Lower leg skin (tissue), 4 donors: Measurements from ENCODE around the gene NOP53. TPM values are rescaled to one million over a fixed set of nuclear protein-coding genes. Genes with fewer than 3 reads are reported as not detected.

ENCODE experiments used
- DNase-seq, 2 donors: peaks; one replicate each; pipeline ENCODE4 v3.0.0-alpha.2; 2019; ENCODE audit warnings: low spot score in 2 of 2
- H3K4me3 ChIP-seq: fragments of 200-600 bp; sonication (generic); 2 replicates; pipeline ENCODE4 v1.5.1; 2017; ENCODE audit warnings: mild to moderate bottlenecking, low read depth; ENCODE audit not compliant: poor library complexity, severe bottlenecking
- CTCF ChIP-seq, 3 donors: fragments of 450-650 bp; IDR thresholded peaks; one replicate each; pipeline ENCODE4 v1.5.1; 2016; ENCODE audit warnings: antibody characterized with exemption in 3 of 3, mild to moderate bottlenecking in 3 of 3, moderate library complexity in 2 of 3
- POLR2A ChIP-seq, 2 donors: fragments of 450-650 bp; IDR thresholded peaks; one replicate each; pipeline ENCODE4 v1.6.1; 2016 to 2017; ENCODE audit warnings: antibody characterized with exemption in 2 of 2, mild to moderate bottlenecking in 1 of 2, moderate library complexity in 1 of 2
- WGBS, 2 donors: methylation state at CpG; one replicate each; pipeline ENCODE4 v1.1.5; 2018; 5-methylcytosine and 5-hydroxymethylcytosine counted together
- intact Hi-C: fragments of 100-400 bp; cut with DNase I; formaldehyde crosslinking; loops from one replicate; pipeline ENCODE4 v1.15.0; 2023; ENCODE audit warnings: low total_unique reads
- total RNA-seq, 4 donors: library from RNA; depleted of rRNA; stranded (reverse); fragments of >200 nt; gene quantifications; one replicate each; pipeline ENCODE4 v1.1.0, GENCODE V29; 2016

Gene NOP53
- total RNA-seq, 4 donors from 2014 or later: 537 to 842 (median 746) TPM

- TF ChIP-seq CTCF (IDR thresholded peaks at IDR 0.05) (no peak), POLR2A (IDR thresholded peaks at IDR 0.05) (peak in 1 of 2 donors; percentile 80)
- intact Hi-C loops: no loop called here
- 0% methylated on average over 50 of the region's 65 CpGs for WGBS, 2 donors
- peak; percentile 66 to 95 for DNase-seq
- peak within 1 kb of the TSS; percentile 98 for H3K4me3 ChIP-seq
Observed at GRCh38 chr19:47778049-47778953, 33.0 kb downstream of the NOP53 start, which contains the start of gene SELENOW. Gene SELENOW, plus strand, starts transcription at chr19:47778703. Its CDS starts 83 bp downstream, at chr19:47778786.

GRCh38 chr19:47778954-47779351 lies 33.6 kb downstream of the NOP53 start:
- WGBS, 2 donors: 0 to 1% methylated on average over 20 of the region's 20 CpGs
- DNase-seq: no peak
- intact Hi-C loops: no loop called here

GRCh38 chr19:47779524-47780214 lies 34.3 kb downstream of the NOP53 start:
- no peak for TF ChIP-seq CTCF (IDR thresholded peaks at IDR 0.05)
- H3K4me3 ChIP-seq: peak overlapping the region; percentile 98
- 29 to 30% methylated on average over 24 of the region's 24 CpGs for WGBS, 2 donors
- DNase-seq: peak; percentile 60 to 89
- intact Hi-C loops: loop anchor here (10.0 kb wide), 1 partner anchor 65 kb away; the partner anchor contains the start of gene EHD2

More at GRCh38 chr19:47778954-47779351, 33.6 kb downstream of the NOP53 start:
- H3K4me3 ChIP-seq: peak overlapping the region; percentile 98
- no peak for TF ChIP-seq CTCF (IDR thresholded peaks at IDR 0.05)
- TF ChIP-seq POLR2A (IDR thresholded peaks at IDR 0.05): no peak

GRCh38 chr19:47780215-47780551 lies 34.8 kb downstream of the NOP53 start:
- DNase-seq: no peak
- intact Hi-C loops: loop anchor here (10.0 kb wide), 1 partner anchor 65 kb away; the partner anchor contains the start of gene EHD2
- no peak overlapping the region for H3K4me3 ChIP-seq
- no peak for TF ChIP-seq CTCF (IDR thresholded peaks at IDR 0.05)
- no peak for TF ChIP-seq POLR2A (IDR thresholded peaks at IDR 0.05)
- 48 to 53% methylated on average over 9 of the region's 9 CpGs for WGBS, 2 donors

- 26 to 37% methylated on average over 9 of the region's 9 CpGs for WGBS, 2 donors
- peak in 1 of 2 donors; percentile 47 for DNase-seq
- intact Hi-C loops: loop anchor here (10.0 kb wide), 1 partner anchor 67 kb away; the partner anchor contains the start of gene EHD2
- TF ChIP-seq CTCF (IDR thresholded peaks at IDR 0.05) (no peak), POLR2A (IDR thresholded peaks at IDR 0.05) (no peak)
- H3K4me3 ChIP-seq: no peak overlapping the region
Observed at GRCh38 chr19:47781590-47782262, 36.4 kb downstream of the NOP53 start.
